Lung (tissue), 12 donors: Measurements from ENCODE around the gene UBL3. TPM values are rescaled to one million over a fixed set of nuclear protein-coding genes. Genes with fewer than 3 reads are reported as not detected.

ENCODE experiments used
- ATAC-seq: fragments of 200-7000 bp; cut with Tn5 transposase; one replicate; pipeline ENCODE4 v1.9.1; 2020; ENCODE audit warnings: moderate number of reproducible peaks; ENCODE audit not compliant: insufficient read depth, low FRiP score
- DNase-seq, 3 donors: peaks; one replicate each; pipeline ENCODE4 v3.0.0-alpha.2; 2013 to 2017
- H3K27ac ChIP-seq, 2 donors: one replicate each; pipeline ENCODE4 v1.5.1; 2013; ENCODE audit warnings: mild to moderate bottlenecking in 2 of 2, moderate library complexity in 2 of 2, control low read depth in 1 of 2, inconsistent platforms in 1 of 2, low read depth in 1 of 2, low read length in 1 of 2
- H3K27me3 ChIP-seq, 3 donors: one replicate each; pipeline ENCODE4 v1.5.1; 2013; ENCODE audit warnings: low read length in 2 of 3; ENCODE audit not compliant: control insufficient read depth in 3 of 3, insufficient read depth in 3 of 3
- H3K36me3 ChIP-seq, 4 donors: one replicate each; pipeline ENCODE4 v1.5.1; 2013; ENCODE audit warnings: low read length in 4 of 4, mild to moderate bottlenecking in 1 of 4, moderate library complexity in 1 of 4; ENCODE audit not compliant: control insufficient read depth in 4 of 4, insufficient read depth in 4 of 4
- H3K4me1 ChIP-seq, 5 donors: one replicate each; pipeline ENCODE4 v1.5.1; 2013; ENCODE audit warnings: low read length in 5 of 5, mild to moderate bottlenecking in 2 of 5, moderate library complexity in 1 of 5; ENCODE audit not compliant: control insufficient read depth in 5 of 5, insufficient read depth in 5 of 5
- H3K4me3 ChIP-seq: one replicate; pipeline ENCODE4 v1.5.1; 2013; ENCODE audit warnings: mild to moderate bottlenecking, control low read depth, moderate library complexity
- H3K9ac ChIP-seq, 2 donors: one replicate each; pipeline ENCODE4 v1.5.1; 2013; ENCODE audit warnings: low read length in 2 of 2, control low read depth in 1 of 2; ENCODE audit not compliant: insufficient read depth in 1 of 2
- H3K9me3 ChIP-seq, 4 donors: one replicate each; pipeline ENCODE4 v1.5.1; 2013; ENCODE audit warnings: low read length in 3 of 4, mild to moderate bottlenecking in 1 of 4, moderate library complexity in 1 of 4; ENCODE audit not compliant: control insufficient read depth in 4 of 4, insufficient read depth in 3 of 4
- CTCF ChIP-seq: IDR thresholded peaks from 2 replicates; pipeline ENCODE4 v1.5.1; 2012; ENCODE audit warnings: mild to moderate bottlenecking; ENCODE audit errors: control extremely low read depth, extremely low read depth
- WGBS, 2 donors: extraction: QIAGEN DNeasy Blood & Tissue Kit; methylation state at CpG; one replicate each; pipeline ENCODE4 v1.1.7; 2013; 5-methylcytosine and 5-hydroxymethylcytosine counted together
- polyA plus RNA-seq, 2 donors: library from polyadenylated mRNA; stranded (reverse); fragments of 200-250 nt; gene quantifications; one replicate each; pipeline ENCODE4 v1.2.1, GENCODE V29; 2013
- total RNA-seq, 2 donors: library from RNA; depleted of rRNA in 1 of 2; stranded (reverse); fragments of >200 nt in 1 of 2; gene quantifications; one replicate each; pipeline ENCODE4 v1.2.1, GENCODE V29; 2014 to 2021
- donor health status: control.
- donor health status: control.
- donor health status: Bipolar disorder and iron deficiency.
- donor health status: healthy.
- donor health status: DM: yes; HTN: yes; CAD: no.

Gene UBL3
- total and polyA plus RNA-seq, 4 donors, result 19.6 to 58.2 (median 33.7) TPM

GRCh38 chr13:29743201-29743786, 107.1 kb downstream of the UBL3 start:
- no peak for TF ChIP-seq CTCF
- no peak for ATAC-seq

GRCh38 chr13:29740961-29741360, 109.5 kb downstream of the UBL3 start:
- no peak overlapping the region for H3K9ac ChIP-seq
- no peak overlapping the region for H3K4me3 ChIP-seq
- 93 to 97% methylated on average over 3 of the region's 3 CpGs for WGBS, 2 donors
- no peaks in the 10 kb centered on the region for H3K36me3 ChIP-seq
- H3K4me1 ChIP-seq, result peaks cover 0 to 5% (median 0%) of the 10 kb centered on the region in 5 donors
- no peaks in the 10 kb centered on the region for H3K9me3 ChIP-seq
- TF ChIP-seq CTCF, result no peak
- DNase-seq (no peak), ATAC-seq (no peak)
- H3K27ac ChIP-seq, result no peak overlapping the region
- H3K27me3 ChIP-seq, result no peaks in the 10 kb centered on the region

More at GRCh38 chr13:29743201-29743786, 107.1 kb downstream of the UBL3 start:
- H3K36me3 ChIP-seq, result no peaks in the 10 kb centered on the region
- no peak overlapping the region for H3K27ac ChIP-seq
- H3K9ac ChIP-seq, result no peak overlapping the region
- peaks cover 0 to 5% (median 0%) of the 10 kb centered on the region in 5 donors for H3K4me1 ChIP-seq
- H3K27me3 ChIP-seq, result no peaks in the 10 kb centered on the region
- no peaks in the 10 kb centered on the region for H3K9me3 ChIP-seq
- DNase-seq, result peak in 2 of 3 donors; percentile 16 to 20
- H3K4me3 ChIP-seq, result no peak overlapping the region
- WGBS, 2 donors, result 67 to 80% methylated on average over 16 of the region's 16 CpGs

GRCh38 chr13:29737061-29737460, 113.4 kb downstream of the UBL3 start:
- no peak overlapping the region for H3K9ac ChIP-seq

More at GRCh38 chr13:29737061-29737460, 113.4 kb downstream of the UBL3 start:
- TF ChIP-seq CTCF, result no peak
- Histone ChIP-seq H3K4me3 (no peak overlapping the region), H3K27ac (no peak overlapping the region), H3K9me3 (peaks cover 0 to 3% (median 0%) of the 10 kb centered on the region in 4 donors), H3K27me3 (peaks cover 0 to 2% (median 0%) of the 10 kb centered on the region in 3 donors), H3K36me3 (no peaks in the 10 kb centered on the region), H3K4me1 (peaks cover 0 to 5% (median 0%) of the 10 kb centered on the region in 5 donors)
- WGBS, 2 donors, result 76 to 82% methylated on average over 5 of the region's 5 CpGs
- DNase-seq (no peak), ATAC-seq (no peak)
